HK-2 (cell line): ENCODE measurements around the gene CRISPLD2.

Experiments
- DNase-seq: peaks from one replicate; pipeline ENCODE4 v3.0.0-alpha.2; 2018; ENCODE audit not compliant: unreplicated experiment

CRISPLD2 gene

DNA sequence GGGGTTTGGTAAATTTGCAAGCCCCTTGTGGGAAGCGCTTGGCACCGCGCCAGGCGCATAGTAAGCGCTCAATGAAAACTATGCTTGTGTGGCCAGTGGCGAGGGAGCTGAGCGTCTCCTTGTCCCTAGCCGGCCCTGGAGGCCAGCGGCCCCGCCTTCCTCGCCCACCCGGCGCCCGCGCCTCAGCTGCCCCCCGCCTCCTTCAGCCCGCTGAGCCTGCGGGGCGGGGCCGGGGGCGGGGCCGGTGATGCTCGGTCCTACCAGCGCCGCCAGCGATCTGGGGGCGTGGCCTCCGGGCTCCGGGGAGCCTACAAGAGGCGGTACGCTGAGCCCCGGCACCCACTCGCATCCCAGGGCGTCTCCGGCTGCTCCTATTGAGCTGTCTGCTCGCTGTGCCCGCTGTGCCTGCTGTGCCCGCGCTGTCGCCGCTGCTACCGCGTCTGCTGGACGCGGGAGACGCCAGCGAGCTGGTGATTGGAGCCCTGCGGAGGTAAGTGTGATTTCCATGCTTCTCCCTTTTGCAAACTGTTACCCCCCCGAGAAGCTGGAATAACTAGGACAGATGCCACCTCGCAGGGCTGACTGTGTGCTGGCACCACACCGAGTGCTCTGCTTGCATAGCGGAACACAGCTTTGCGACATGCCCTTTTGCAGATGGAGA, at the start of gene CRISPLD2:
Gene CRISPLD2, plus strand, starts transcription at position 342 of the 661 bp plus-strand sequence. CDS start 18,511 bp downstream, outside the sequence.
- peak; percentile 89 for DNase-seq

- no peak for DNase-seq
Measured at GRCh38 chr16:84773312-84773711, 46.5 kb upstream of the CRISPLD2 start.

DNA sequence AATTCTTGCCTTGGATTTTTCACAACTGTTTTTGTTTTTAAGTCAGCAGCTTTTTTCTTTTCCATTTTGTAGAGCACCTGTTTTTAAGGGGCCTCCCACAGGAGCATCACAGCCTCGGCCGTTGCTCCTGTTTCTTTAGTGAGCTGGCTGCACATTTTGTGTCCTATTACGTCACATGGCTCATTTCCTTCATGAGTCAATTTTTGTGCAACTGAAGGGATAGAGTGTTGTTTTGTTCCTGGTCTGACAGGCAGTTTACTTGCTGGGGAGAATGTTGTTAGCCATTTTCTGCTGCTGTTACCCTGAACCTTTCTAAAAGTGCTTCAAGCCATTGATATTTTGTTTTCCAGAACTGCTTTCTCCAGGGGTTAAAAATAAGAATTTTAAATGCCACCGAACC, 45.0 kb upstream of the CRISPLD2 start:
- no peak for DNase-seq

- DNase-seq, result no peak
Measured at GRCh38 chr16:84775262-84775810, 44.4 kb upstream of the CRISPLD2 start.

DNA sequence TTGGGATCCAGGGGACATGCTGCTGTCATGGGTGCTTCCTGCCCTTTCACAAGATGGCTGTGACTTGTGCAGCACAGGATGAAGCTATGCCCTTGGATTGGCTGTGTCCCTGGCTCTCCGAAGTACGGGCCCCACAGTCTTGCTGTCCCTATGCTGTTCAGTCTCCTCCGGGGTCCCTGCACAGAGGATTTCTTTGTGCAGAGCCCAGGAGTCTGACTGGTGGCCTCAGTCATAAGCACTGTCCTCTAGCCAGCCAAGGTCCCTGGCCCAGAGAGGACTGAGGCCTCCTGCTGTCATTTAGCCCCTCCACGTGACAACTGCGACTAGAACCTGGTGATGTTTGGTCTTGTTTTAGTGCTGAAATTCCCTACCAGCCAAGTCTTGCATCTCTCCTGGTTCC, 42.4 kb upstream of the CRISPLD2 start:
- DNase-seq, result no peak

- DNase-seq, result no peak
Measured at GRCh38 chr16:84778720-84779119, 41.1 kb upstream of the CRISPLD2 start.

- no peak for DNase-seq
Measured at GRCh38 chr16:84780063-84780462, 39.7 kb upstream of the CRISPLD2 start.

GRCh38 chr16:84780544-84781376, 39.0 kb upstream of the CRISPLD2 start:
- DNase-seq, result no peak

DNA sequence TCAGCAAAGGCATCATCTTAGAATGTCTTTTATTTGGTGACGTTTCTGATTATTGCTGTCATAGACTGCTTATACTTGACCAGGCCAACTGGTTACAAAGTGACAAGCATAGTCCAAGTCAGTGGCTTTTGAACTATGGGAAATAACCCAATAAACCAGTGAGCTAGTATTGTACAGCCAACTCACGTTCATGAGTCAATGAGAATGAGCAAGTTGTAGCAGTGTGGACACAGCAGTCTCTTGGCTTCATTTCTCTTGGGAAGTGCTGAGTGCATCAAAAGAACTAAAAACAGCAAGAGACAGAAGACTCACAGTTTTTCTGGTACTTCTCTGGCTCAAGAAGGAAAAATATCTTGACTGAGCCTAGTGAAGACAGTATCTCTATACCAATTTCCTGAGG, 36.9 kb upstream of the CRISPLD2 start:
- DNase-seq, result no peak

DNA sequence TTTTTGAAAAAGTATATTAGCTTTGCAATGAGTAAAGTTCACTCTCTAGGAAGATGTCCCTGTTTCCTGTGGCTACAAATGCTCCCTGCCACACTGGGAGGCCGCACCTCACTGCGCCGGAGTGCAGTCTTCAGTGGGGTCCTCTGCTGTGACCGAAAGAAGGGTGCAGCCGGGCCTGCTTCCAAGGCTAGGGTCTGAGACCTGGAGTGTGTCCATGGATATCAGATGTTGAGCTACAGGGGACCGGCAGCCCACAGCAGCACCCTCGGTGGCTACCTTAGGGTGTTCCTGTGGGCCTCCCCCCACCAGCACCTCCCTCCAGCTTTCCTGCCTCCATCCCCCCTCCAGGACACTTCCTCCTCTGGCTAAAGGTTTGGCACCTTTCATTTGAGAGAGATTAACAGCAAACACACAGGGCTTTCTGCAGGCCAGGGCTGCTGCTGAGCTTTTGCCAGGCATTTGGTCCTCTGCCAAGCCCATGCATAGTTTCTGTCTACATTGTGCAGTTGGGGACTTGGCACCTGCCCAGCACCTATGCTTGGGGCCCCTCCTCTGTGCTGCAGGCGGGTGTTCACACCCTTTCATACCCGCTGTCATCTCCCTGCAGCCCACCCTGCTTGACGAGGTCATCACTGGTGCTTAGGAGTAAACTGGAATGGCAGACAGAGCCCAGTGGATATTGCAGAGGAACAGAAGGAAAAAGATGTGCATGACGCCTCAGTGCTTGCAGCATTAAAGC, 33.8 kb upstream of the CRISPLD2 start:
- no peak for DNase-seq

GRCh38 chr16:84786605-84787262, 33.1 kb upstream of the CRISPLD2 start:
- DNase-seq, result no peak

GRCh38 chr16:84787263-84787622, 32.5 kb upstream of the CRISPLD2 start:
- DNase-seq, result no peak

DNA sequence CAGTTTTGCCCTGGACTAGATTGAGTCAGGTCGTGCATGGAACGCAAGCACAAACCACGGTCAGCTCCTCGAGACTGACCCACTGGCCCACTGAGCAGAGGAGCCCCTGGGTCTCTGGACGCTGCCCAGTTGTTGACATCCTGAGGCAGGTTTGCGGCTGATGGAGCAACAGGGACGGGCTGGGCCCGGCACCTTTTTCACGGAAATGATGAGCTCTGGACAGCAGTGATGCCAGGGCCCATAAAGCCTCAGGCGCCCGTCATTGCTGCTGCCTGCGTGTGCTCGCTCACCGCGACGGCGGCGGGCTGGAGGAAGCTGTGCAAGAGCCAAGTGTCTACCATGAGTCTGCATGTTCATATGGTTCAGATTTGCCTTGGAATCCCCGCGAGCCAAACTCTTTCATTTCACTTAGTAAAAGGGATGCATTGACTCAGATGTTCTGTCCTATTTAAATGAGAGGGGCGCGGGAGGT, 30.8 kb upstream of the CRISPLD2 start:
- no peak for DNase-seq

DNA sequence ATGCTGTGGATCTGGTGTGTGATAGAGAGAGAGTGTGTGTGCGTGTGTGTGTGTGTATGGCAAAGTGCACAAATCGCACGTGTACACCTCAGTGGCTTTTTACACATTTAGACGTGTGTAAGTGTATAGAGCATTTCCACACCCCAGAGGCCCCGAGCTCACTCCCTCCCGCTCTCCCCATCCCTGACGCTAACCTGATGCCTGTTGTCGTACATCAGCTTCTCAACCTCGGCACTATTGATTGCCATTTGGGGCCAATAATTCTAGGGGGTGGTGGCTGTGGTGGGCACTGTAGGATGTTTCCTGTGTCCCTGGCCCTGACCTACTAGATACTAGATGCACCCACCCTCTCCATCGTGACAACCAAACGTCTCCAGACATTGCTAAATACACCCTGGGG, 30.4 kb upstream of the CRISPLD2 start:
- DNase-seq, result no peak

- DNase-seq, result no peak
Measured at GRCh38 chr16:84790301-84790700, 29.5 kb upstream of the CRISPLD2 start.

DNA sequence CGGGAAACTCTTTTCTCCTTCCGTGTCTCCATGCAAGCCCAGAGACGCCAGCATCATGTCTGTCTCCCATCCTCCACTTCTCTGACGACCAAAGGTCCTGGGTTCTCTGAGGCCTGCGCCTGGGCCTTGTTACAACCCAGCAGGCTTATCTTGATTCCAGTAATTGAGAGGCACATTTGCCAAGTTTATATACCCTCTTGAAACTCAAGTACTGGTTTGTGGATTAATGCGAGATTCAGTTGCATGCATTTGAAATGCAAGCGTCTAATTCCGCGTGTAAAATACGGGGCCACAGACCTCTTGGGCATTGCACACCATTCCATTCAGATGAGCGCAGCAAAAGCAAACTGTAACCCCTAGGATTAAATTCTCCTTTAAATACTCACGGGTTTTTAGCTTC, 28.7 kb upstream of the CRISPLD2 start:
- no peak for DNase-seq

DNA sequence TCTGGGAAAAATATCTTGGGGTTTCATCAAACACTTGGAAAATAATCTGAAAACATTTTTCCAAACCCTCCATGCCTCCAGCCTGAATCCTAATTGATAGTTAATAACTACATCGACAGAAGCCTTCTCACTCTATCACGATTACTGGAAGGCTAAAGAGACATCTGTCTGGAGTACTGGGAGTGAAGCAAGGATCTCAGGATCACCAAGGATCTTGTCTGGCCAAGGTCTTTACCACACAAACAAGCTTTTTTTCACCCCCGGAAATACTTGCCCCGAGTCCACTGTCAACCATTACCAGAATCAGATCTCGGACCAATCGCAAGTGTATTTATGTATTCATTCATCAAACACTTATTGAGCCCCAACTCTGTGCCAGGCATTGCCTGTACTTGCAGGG, 28.3 kb upstream of the CRISPLD2 start:
- DNase-seq, result no peak

- no peak for DNase-seq
Measured at GRCh38 chr16:84794186-84794585, 25.6 kb upstream of the CRISPLD2 start.

GRCh38 chr16:84794626-84795025, 25.2 kb upstream of the CRISPLD2 start:
- no peak for DNase-seq

- no peak for DNase-seq
Measured at GRCh38 chr16:84795329-84796053, 24.3 kb upstream of the CRISPLD2 start.
